GM21381 (cell line): Measurements from ENCODE around the gene EPX.

Experiments
- ATAC-seq: cut with Tn5 transposase; IDR thresholded peaks from one replicate; pipeline ENCODE4 v1.9.1; 2021; ENCODE audit warnings: mild to moderate bottlenecking, moderate library complexity; ENCODE audit not compliant: unreplicated experiment

EPX gene

GRCh38 chr17:58224315-58224714 is 31.8 kb downstream of the EPX start:
- ATAC-seq, result no peak

GRCh38 chr17:58227733-58228132 is 35.2 kb downstream of the EPX start:
- no peak for ATAC-seq

DNA sequence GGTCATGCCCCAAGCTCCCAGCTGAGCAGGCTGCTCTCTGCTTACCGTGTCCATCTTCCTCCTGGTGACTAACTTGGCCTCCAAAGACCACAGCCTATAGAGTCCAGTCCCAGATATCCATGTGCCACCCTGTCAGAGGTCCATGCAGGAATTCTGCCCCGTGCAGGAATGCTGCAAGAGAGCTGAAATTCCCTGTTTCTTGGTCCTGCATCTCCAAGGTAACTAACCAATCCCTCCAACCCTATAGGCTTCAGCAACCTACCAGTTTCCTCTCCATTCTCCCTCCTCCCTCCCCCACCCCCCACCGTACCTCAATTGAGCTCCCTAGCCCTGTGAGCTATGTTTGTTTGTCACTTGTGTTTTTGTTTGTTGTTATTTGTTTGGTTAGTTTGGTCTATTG is 36.2 kb downstream of the EPX start:
- no peak for ATAC-seq

DNA sequence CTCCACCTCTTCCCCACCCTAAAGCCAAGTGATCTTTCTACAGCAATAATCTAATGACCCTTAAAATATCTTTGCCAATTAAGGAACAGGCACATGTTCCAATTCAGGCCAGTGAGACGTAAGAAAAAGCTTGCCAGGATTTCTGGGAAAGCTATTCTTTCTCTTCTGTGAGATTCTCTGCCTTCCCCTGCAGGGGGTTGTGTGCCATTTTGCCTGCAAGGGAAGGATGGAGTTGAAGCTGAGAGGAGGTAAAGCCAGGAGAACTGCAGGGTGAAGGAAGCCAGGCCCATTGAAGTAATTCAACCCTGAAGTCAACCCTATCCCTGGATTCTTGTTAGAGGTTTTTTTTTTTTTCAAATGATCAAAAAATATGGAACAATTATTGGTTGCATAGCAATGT is 36.9 kb downstream of the EPX start:
- ATAC-seq, result no peak

GRCh38 chr17:58229881-58230280 is 37.4 kb downstream of the EPX start:
- no peak for ATAC-seq

DNA sequence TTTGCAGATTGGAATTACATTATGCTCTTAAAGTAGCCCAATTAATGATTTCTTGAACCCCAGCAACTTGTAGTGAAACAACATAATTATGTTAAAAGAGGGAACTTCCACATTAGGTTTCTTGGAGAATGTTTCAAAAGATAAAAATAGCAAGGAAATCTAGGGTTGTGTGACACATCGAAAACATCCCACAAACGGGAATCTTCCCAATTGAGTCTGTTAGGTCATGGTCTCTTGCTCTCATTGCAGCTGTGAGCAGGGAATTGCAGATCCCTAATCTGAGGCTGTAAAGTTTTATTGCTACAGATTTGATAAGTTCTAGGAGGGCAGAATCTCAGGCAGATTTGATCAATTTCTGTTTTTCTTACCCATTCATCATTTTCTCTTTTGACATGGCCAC is 39.1 kb downstream of the EPX start:
- no peak for ATAC-seq

GRCh38 chr17:58232707-58233156 is 40.2 kb downstream of the EPX start:
- ATAC-seq, result peak; percentile 73

DNA sequence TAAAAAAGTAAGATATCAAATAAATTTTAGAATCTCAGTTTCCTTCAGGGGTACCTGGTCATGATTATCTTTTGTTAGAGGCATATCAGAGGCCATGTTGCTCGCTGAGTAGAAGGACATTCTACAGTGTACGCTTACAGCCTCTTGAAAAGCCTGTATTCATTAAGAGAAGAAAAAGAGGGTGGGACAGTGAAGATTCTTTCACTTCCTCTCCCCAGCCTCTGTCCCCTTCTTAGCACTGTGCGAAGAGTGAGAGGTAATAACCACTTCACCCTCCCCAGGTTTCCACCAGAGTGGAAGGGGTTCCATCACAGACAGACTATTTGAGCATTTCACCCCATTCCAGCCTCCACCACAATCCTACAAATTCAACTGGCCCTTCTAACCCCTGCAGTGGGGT is 41.0 kb downstream of the EPX start:
- ATAC-seq, result peak; percentile 43

DNA sequence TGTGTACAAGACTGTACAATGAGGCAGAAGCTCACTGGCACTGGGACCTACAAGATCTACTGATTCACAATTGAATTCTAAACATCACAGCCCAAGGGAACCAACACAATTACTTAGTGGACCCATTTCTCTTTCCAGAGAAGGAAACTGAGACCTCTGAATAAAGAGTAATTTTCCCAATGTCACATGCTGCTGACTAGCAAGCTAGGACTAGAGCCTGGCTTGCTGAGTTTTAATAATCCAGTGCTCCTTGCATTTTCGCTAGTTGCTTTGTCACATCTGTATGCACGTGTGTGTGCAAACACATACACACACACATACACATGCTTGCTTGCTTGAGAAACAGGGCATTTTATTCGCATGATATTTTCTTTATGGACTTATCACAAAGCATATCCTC is 42.0 kb downstream of the EPX start:
- no peak for ATAC-seq

DNA sequence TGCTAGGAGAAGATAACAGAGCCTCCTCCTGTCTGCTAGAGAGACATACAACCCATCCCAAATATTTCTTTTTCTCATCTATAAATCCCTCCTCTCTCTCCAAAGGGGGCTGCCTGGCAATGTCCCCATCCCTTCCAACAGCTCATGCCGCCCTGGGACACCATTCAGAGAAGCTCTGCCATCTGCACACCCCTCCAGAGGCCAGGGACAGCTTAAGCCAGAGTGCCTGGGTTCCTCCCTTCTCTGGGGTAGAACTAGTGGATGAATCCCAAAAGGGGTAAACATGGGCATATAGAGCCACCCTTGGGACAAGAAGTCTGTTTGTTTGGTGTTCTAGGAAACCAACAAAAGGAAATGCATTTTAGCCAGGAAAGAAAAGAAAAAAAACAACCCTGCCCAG is 43.3 kb downstream of the EPX start:
- ATAC-seq, result no peak

GRCh38 chr17:58236394-58236793 is 43.9 kb downstream of the EPX start:
- no peak for ATAC-seq

- ATAC-seq, result no peak
Observed at GRCh38 chr17:58238147-58238634, 45.7 kb downstream of the EPX start, which contains the start of gene LPO. LPO (plus strand) TSS chr17:58238584; CDS start chr17:58242980, 4,396 bp downstream.

GRCh38 chr17:58239987-58240386 is 47.5 kb downstream of the EPX start:
- no peak for ATAC-seq

DNA sequence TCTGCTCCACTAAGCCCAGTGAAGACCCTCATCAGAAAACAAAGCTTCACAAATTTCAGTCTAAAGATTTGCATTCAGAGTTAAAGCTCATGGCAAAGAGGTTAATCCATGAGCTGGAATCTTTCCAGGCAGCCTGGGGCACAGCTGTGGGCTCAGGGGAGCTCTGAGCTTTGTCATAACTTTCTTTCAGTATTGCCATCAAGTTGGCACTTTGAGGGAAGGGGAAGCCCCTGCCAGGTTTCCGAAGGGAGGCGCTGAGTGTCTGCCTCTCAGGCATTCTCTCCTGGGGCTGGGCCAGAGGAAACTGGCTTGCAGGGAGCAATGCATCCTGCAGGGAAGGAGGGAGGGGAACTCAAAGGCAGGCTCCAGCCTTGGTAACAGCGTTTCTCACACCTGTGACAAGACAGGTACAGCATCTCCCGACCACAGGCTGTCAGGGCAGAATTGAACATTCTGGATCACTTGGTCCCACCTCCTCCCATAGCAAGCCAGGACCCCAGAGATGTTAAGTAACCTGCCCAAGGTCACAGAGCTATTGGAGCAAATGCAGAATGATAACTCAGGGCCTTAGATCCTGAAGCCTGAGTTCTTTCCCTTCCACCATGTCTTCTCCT is 49.8 kb downstream of the EPX start:
- ATAC-seq, result no peak

DNA sequence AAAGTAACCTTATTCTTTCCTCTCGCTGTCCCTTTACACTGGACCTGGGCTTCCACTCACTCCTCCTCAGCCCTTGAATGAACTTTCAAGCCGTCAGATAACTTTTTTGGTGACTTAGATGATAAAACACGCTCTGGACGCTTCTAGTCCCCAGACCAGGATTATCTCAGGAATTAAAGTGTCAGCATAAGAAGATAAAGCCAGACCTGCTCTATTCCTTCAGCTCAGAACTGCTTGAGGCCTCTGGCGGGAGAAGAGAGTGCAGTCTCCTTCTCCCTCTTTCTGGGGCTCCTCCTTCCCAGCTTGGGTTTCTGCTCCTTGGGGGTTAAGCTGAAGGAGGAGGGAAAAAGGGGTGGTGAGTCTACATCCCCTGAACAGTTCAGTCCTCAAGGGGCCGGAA is 52.4 kb downstream of the EPX start:
- no peak for ATAC-seq

DNA sequence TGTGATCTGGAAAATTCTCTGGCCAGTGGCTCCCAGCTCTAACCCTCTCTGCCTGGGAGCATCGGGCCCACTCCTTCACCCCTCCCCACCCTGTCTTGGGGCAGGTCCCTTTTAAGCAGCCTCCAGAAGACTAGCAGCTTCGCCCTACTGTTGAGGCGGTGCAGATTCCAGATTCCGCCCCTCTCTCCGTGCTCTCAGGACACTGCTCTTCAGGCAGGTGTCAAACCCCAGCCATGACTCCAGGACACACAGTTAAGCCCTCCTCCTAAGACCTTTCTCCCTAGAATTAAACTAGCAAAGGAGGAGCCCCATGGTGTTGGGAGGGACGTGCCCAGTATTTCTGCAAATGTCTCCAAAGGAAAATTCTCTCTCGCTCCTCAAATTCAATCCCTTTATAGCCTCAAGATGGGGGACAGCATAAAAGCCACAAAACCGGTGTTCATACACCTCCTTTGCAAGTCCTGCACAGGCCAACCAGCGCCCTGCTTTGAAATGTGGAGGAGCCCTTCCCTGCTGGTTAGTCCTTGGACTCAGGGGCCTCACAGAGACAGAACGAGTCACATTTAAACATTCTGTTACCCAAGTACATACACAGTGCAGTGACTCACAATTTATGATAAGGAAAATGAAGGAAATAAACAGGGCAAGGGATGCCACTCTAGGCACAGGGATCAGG is 53.0 kb downstream of the EPX start:
- ATAC-seq, result no peak

- no peak for ATAC-seq
Observed at GRCh38 chr17:58246104-58246740, 53.7 kb downstream of the EPX start.

GRCh38 chr17:58246781-58247180 is 54.3 kb downstream of the EPX start:
- ATAC-seq, result no peak

- ATAC-seq, result no peak
Observed at GRCh38 chr17:58247511-58248363, 55.2 kb downstream of the EPX start.

DNA sequence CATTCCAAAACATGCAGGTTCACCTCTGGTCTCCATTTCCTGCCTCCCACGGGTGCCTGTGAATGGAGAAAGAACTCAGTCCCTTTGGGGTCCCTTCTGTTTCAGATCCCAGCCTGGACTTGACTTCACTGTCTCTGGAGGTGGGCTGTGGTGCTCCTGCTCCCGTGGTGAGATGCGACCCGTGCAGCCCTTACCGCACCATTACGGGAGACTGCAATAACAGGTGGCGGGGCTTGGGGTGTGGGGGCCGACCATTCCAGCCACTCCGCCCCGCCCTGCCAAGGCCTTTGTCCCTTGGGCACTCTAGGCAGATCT is 56.4 kb downstream of the EPX start:
- ATAC-seq, result no peak
